Peyer's patch (tissue), 4 donors: ENCODE data around the gene TBC1D17.

Experiments used
- CTCF ChIP-seq, 6 experiments: fragments of 450-650 bp in 4 of 6; fragments of 200-600 bp in 2 of 6; sonication (generic) in 1 of 6; IDR thresholded peaks; one replicate each; pipeline ENCODE4 v1.5.1; 2017 to 2019; ENCODE audit warnings: antibody characterized with exemption in 6 of 6, mild to moderate bottlenecking in 3 of 6, moderate library complexity in 1 of 6
- POLR2A ChIP-seq, 2 donors: fragments of 450-650 bp; IDR thresholded peaks; one replicate each; pipeline ENCODE4 v1.5.1; 2017; ENCODE audit warnings: antibody characterized with exemption in 2 of 2, mild to moderate bottlenecking in 2 of 2, moderate library complexity in 2 of 2

GRCh38 chr19:49866933-49867782 lies 10.3 kb upstream of the TBC1D17 start, which contains the start of gene PNKP:
- TF ChIP-seq CTCF (IDR thresholded peaks at IDR 0.05) (no peak), POLR2A (IDR thresholded peaks at IDR 0.05) (peak; percentile 56 to 68)
